Peyer's patch (tissue), 4 donors: ENCODE results near the gene FCRL5. TPM values are rescaled to one million over a fixed set of nuclear protein-coding genes. Genes with fewer than 3 reads are reported as not detected.

Experiments
- DNase-seq, 3 donors: peaks; one replicate each; pipeline ENCODE4 v3.0.0-alpha.2; 2017 to 2019
- H3K27ac ChIP-seq, 4 donors: fragments of 200-600 bp; sonication (generic); one replicate each; pipeline ENCODE4 v1.5.1; 2016 to 2019
- H3K27me3 ChIP-seq, 2 donors: fragments of 200-600 bp; sonication (generic); one replicate each; pipeline ENCODE4 v1.5.1; 2019
- H3K36me3 ChIP-seq, 3 donors: fragments of 200-600 bp; sonication (generic); one replicate each; pipeline ENCODE4 v1.5.1; 2016 to 2019
- H3K4me1 ChIP-seq, 4 donors: fragments of 200-600 bp; sonication (generic); one replicate each; pipeline ENCODE4 v1.5.1; 2016 to 2019
- H3K4me3 ChIP-seq, 4 donors: fragments of 200-600 bp; sonication (generic); 1 replicate in 3 of 4; 2 replicates in 1 of 4; pipeline ENCODE4 v1.5.1; 2016 to 2019; ENCODE audit warnings: mild to moderate bottlenecking in 1 of 4
- H3K9me3 ChIP-seq, 4 donors: fragments of 200-600 bp; sonication (generic); one replicate each; pipeline ENCODE4 v1.5.1; 2016 to 2019; ENCODE audit warnings: mild to moderate bottlenecking in 1 of 4
- CTCF ChIP-seq, 6 experiments: fragments of 450-650 bp in 4 of 6; fragments of 200-600 bp in 2 of 6; sonication (generic) in 1 of 6; IDR thresholded peaks; one replicate each; pipeline ENCODE4 v1.5.1; 2017 to 2019; ENCODE audit warnings: antibody characterized with exemption in 6 of 6, mild to moderate bottlenecking in 3 of 6, moderate library complexity in 1 of 6
- POLR2A ChIP-seq, 2 donors: fragments of 450-650 bp; IDR thresholded peaks; one replicate each; pipeline ENCODE4 v1.5.1; 2017; ENCODE audit warnings: antibody characterized with exemption in 2 of 2, mild to moderate bottlenecking in 2 of 2, moderate library complexity in 2 of 2
- total RNA-seq, 4 donors: library from RNA; depleted of rRNA; stranded (reverse); fragments of >200 nt; gene quantifications; one replicate each; pipeline ENCODE4 v1.1.0, GENCODE V29; 2016

Gene FCRL5
- total RNA-seq, 4 donors from 2014 or later: 0.53 to 19.0 (median 3.8) TPM

GRCh38 chr1:157542676-157543075, 9.6 kb downstream of the FCRL5 start:
- no peak for DNase-seq
- H3K27me3 ChIP-seq: no peaks in the 10 kb centered on the region
- H3K4me3 ChIP-seq: no peak overlapping the region
- no peak overlapping the region for H3K27ac ChIP-seq
- no peak for TF ChIP-seq CTCF (IDR thresholded peaks at IDR 0.05)
- no peak for TF ChIP-seq POLR2A (IDR thresholded peaks at IDR 0.05)
- no peaks in the 10 kb centered on the region for H3K9me3 ChIP-seq
- H3K4me1 ChIP-seq: no peaks in the 10 kb centered on the region
- no peaks in the 10 kb centered on the region for H3K36me3 ChIP-seq

GRCh38 chr1:157540852-157541251, 11.5 kb downstream of the FCRL5 start:
- no peaks in the 10 kb centered on the region for H3K4me1 ChIP-seq
- TF ChIP-seq POLR2A (IDR thresholded peaks at IDR 0.05) (no peak), CTCF (IDR thresholded peaks at IDR 0.05) (no peak)
- H3K27ac ChIP-seq: no peak overlapping the region
- no peaks in the 10 kb centered on the region for H3K9me3 ChIP-seq
- no peak overlapping the region for H3K4me3 ChIP-seq
- no peaks in the 10 kb centered on the region for H3K36me3 ChIP-seq
- no peak for DNase-seq
- no peaks in the 10 kb centered on the region for H3K27me3 ChIP-seq

GRCh38 chr1:157540160-157540748, 12.1 kb downstream of the FCRL5 start:
- TF ChIP-seq CTCF (IDR thresholded peaks at IDR 0.05) (no peak), POLR2A (IDR thresholded peaks at IDR 0.05) (no peak)
- H3K27ac ChIP-seq: no peak overlapping the region
- no peak overlapping the region for H3K4me3 ChIP-seq

GRCh38 chr1:157539568-157539967, 12.7 kb downstream of the FCRL5 start:
- H3K27ac ChIP-seq: no peak overlapping the region
- no peaks in the 10 kb centered on the region for H3K4me1 ChIP-seq
- H3K9me3 ChIP-seq: no peaks in the 10 kb centered on the region
- TF ChIP-seq POLR2A (IDR thresholded peaks at IDR 0.05) (no peak), CTCF (IDR thresholded peaks at IDR 0.05) (no peak)
- no peaks in the 10 kb centered on the region for H3K36me3 ChIP-seq
- no peak for DNase-seq
- no peak overlapping the region for H3K4me3 ChIP-seq
- no peaks in the 10 kb centered on the region for H3K27me3 ChIP-seq

More at GRCh38 chr1:157540160-157540748, 12.1 kb downstream of the FCRL5 start:
- Histone ChIP-seq H3K9me3 (no peaks in the 10 kb centered on the region), H3K36me3 (no peaks in the 10 kb centered on the region), H3K27me3 (no peaks in the 10 kb centered on the region), H3K4me1 (no peaks in the 10 kb centered on the region)
- DNase-seq: no peak

GRCh38 chr1:157532569-157532968, 19.7 kb downstream of the FCRL5 start:
- H3K4me1 ChIP-seq: no peaks in the 10 kb centered on the region
- no peaks in the 10 kb centered on the region for H3K36me3 ChIP-seq
- no peak for DNase-seq
- H3K27ac ChIP-seq: no peak overlapping the region
- TF ChIP-seq POLR2A (IDR thresholded peaks at IDR 0.05) (no peak), CTCF (IDR thresholded peaks at IDR 0.05) (no peak)
- no peak overlapping the region for H3K4me3 ChIP-seq
- no peaks in the 10 kb centered on the region for H3K9me3 ChIP-seq
- no peaks in the 10 kb centered on the region for H3K27me3 ChIP-seq
